HUES48 (cell line): ENCODE measurements around the gene RAPGEF4.

Experiments
- H3K27ac ChIP-seq: one replicate; pipeline ENCODE4 v1.7.0; 2013; ENCODE audit warnings: low read depth, low read length, inconsistent platforms
- H3K27me3 ChIP-seq: 2 replicates; pipeline ENCODE4 v1.6.1; 2013; ENCODE audit warnings: mild to moderate bottlenecking, low read length; ENCODE audit not compliant: control insufficient read depth, insufficient read depth
- H3K36me3 ChIP-seq: 2 replicates; pipeline ENCODE4 v1.6.1; 2013; ENCODE audit warnings: low read length; ENCODE audit not compliant: control insufficient read depth, insufficient read depth
- H3K4me1 ChIP-seq: 2 replicates; pipeline ENCODE4 v1.6.1; 2013; ENCODE audit warnings: mild to moderate bottlenecking, low read length; ENCODE audit not compliant: control insufficient read depth, insufficient read depth
- H3K4me3 ChIP-seq: 2 replicates; pipeline ENCODE4 v1.5.1; 2013; ENCODE audit warnings: mild to moderate bottlenecking, low read depth, low read length
- H3K9ac ChIP-seq: 2 replicates; pipeline ENCODE4 v1.6.1; 2013; ENCODE audit warnings: mild to moderate bottlenecking, low read depth, low read length, moderate library complexity
- H3K9me3 ChIP-seq: 2 replicates; pipeline ENCODE4 v1.6.1; 2013; ENCODE audit warnings: low read length; ENCODE audit not compliant: control insufficient read depth, insufficient read depth

Gene RAPGEF4

DNA sequence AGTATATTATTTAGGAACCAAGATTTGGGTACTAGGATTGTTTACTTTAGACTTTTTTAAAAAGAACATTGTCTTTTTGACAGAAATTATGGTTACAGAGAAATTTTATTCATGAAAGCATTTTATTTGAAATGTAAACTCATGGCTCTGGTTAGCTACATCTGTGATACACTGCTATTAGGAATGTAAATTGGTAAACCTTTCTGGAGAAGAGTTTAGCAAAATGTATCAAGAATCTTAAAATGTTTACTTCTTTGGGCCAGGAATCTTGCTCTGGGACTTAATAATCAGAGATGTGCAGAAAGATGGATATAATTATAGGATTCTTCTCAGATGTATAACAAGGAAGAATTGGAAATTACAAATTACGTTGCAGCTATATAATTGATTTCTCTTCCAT, 359.7 kb downstream of the RAPGEF4 start:
- H3K9ac ChIP-seq = no peak overlapping the region
- H3K27me3 ChIP-seq = no peaks in the 10 kb centered on the region
- H3K9me3 ChIP-seq = no peaks in the 10 kb centered on the region
- 0 out of 2 replicates have a peak, but pooled peaks cover 2% of the 10 kb centered on the region for H3K36me3 ChIP-seq
- H3K4me1 ChIP-seq = no peaks in the 10 kb centered on the region
- no peak overlapping the region for H3K4me3 ChIP-seq
- H3K27ac ChIP-seq = no peak overlapping the region

GRCh38 chr2:173099271-173099670, 363.6 kb downstream of the RAPGEF4 start:
- 0 out of 2 replicates have a peak, but pooled peaks cover 2% of the 10 kb centered on the region for H3K36me3 ChIP-seq
- H3K27me3 ChIP-seq = no peaks in the 10 kb centered on the region
- no peak overlapping the region for H3K27ac ChIP-seq
- no peak overlapping the region for H3K4me3 ChIP-seq
- no peaks in the 10 kb centered on the region for H3K9me3 ChIP-seq
- no peak overlapping the region for H3K9ac ChIP-seq
- peaks cover 8% of the 10 kb centered on the region for H3K4me1 ChIP-seq

DNA sequence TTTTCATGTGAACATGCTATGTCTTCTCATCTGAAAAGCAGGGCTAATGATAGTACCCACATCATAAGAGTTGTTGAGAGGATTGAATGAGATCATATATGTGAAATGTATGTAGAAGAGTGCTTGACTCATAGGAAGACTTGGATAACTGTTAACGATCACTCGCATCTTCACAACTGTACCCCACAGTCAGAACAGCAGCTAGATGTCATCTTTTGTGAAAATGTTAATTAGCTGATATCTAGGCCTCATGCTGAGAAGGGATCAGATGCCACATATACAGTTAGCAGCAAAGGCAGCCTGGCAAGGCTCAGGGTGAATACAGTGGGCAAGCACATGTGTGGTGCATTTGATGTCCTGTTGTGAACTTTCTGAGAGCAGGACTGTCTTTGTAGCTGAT, 364.2 kb downstream of the RAPGEF4 start:
- Histone ChIP-seq H3K9ac (no peak overlapping the region), H3K4me3 (no peak overlapping the region), H3K27ac (no peak overlapping the region), H3K27me3 (no peaks in the 10 kb centered on the region), H3K4me1 (peaks cover 8% of the 10 kb centered on the region), H3K36me3 (0 out of 2 replicates have a peak, but pooled peaks cover 2% of the 10 kb centered on the region), H3K9me3 (no peaks in the 10 kb centered on the region)

- Histone ChIP-seq H3K9me3 (no peaks in the 10 kb centered on the region), H3K27me3 (no peaks in the 10 kb centered on the region), H3K4me3 (no peak overlapping the region), H3K4me1 (peaks cover 8% of the 10 kb centered on the region), H3K9ac (no peak overlapping the region), H3K36me3 (0 out of 2 replicates have a peak, but pooled peaks cover under 1% of the 10 kb centered on the region), H3K27ac (no peak overlapping the region)
Observed at GRCh38 chr2:173101687-173102086, 366.0 kb downstream of the RAPGEF4 start.
